Suprapubic skin (tissue), 4 donors: Measurements from ENCODE around the gene USP22. TPM values are rescaled to one million over a fixed set of nuclear protein-coding genes. Genes with fewer than 3 reads are reported as not detected.

Experiments used
- DNase-seq, 2 donors: peaks; one replicate each; pipeline ENCODE4 v3.0.0-alpha.2; 2019; ENCODE audit warnings: low spot score in 2 of 2
- H3K27ac ChIP-seq: fragments of 200-600 bp; sonication (generic); one replicate; pipeline ENCODE4 v1.5.1; 2019
- H3K27me3 ChIP-seq: fragments of 200-600 bp; sonication (generic); one replicate; pipeline ENCODE4 v1.5.1; 2019
- H3K36me3 ChIP-seq: fragments of 200-600 bp; sonication (generic); one replicate; pipeline ENCODE4 v1.5.1; 2019
- H3K4me1 ChIP-seq: fragments of 200-600 bp; sonication (generic); one replicate; pipeline ENCODE4 v1.5.1; 2019
- H3K4me3 ChIP-seq: fragments of 200-600 bp; sonication (generic); one replicate; pipeline ENCODE4 v1.5.1; 2019; ENCODE audit warnings: mild to moderate bottlenecking
- H3K9me3 ChIP-seq: fragments of 200-600 bp; sonication (generic); one replicate; pipeline ENCODE4 v1.5.1; 2019
- EP300 ChIP-seq: sonication (generic); formaldehyde crosslinking; IDR thresholded peaks from one replicate; pipeline ENCODE4 v1.6.1; 2017; ENCODE audit warnings: antibody characterized with exemption
- POLR2A ChIP-seq, 2 donors: fragments of 450-650 bp; IDR thresholded peaks; one replicate each; pipeline ENCODE4 v1.6.1; 2017; ENCODE audit warnings: antibody characterized with exemption in 2 of 2, mild to moderate bottlenecking in 2 of 2, moderate library complexity in 2 of 2
- POLR2AphosphoS5 ChIP-seq, 3 donors: sonication (generic); formaldehyde crosslinking; IDR thresholded peaks; one replicate each; pipeline ENCODE4 v1.6.1; 2017; ENCODE audit warnings: antibody characterized with exemption in 3 of 3
- WGBS: methylation state at CpG from one replicate; pipeline ENCODE4 v1.1.5; 2018; 5-methylcytosine and 5-hydroxymethylcytosine counted together
- total RNA-seq, 4 donors: library from RNA; depleted of rRNA; stranded (reverse); fragments of >200 nt; gene quantifications; one replicate each; pipeline ENCODE4 v1.1.0, GENCODE V29; 2016
- TF ChIP-seq, protein P1 (sequence below), 2 donors: fragments of 200-600 bp in 1 of 2; fragments of 450-650 bp in 1 of 2; sonication (generic) in 1 of 2; IDR thresholded peaks; one replicate each; pipeline ENCODE4 v1.5.1; 2016 to 2019; ENCODE audit warnings: antibody characterized with exemption in 2 of 2, mild to moderate bottlenecking in 1 of 2, moderate library complexity in 1 of 2

The USP22 gene
- total RNA-seq, 4 donors from 2014 or later = 116 to 166 (median 152) TPM

DNA sequence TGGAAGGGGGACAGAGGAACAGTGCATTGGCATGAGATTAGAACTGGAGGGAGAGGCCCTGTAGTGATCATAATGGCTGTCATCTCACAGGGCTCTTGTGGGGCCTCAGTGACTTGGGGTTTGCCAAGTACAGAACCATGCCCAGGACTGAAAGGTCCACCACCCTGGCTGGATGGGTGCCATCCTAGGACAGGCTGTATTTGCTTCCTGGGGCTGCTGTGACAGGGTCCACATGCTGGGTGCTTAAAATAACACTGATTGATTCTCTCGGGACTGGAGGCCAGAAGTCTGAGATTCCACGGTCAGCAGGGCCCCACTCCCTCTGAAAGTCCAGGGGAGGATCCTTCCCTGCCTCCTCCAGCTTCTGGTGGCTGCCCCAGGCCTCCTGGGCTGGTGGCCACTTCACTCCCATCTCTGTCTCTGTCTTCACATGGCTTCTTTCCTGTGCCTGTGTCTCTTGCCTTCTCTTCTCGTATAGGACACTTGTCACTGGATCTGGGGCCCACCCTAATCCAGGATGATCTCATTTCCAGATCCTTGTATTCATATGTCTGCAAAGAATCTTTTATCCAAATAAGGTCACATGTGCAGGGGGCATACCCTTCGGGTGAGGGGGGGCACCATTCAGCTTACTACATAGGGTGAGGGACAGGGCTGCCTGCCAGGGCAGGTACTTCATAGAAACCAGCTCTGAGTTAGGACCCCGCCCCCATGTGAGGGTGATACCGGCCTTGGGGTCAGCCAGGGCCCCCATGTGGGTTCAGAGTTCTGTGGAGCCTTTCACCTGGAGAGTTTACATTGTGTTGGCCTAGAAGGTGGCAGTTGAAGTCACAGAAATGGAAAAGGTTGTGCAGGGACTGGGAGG lies 52.6 kb downstream of the USP22 start:
- Histone ChIP-seq H3K9me3 (no peaks in the 10 kb centered on the region), H3K4me3 (no peak overlapping the region), H3K27ac (no peak overlapping the region), H3K27me3 (no peaks in the 10 kb centered on the region), H3K4me1 (peaks cover 9% of the 10 kb centered on the region), H3K36me3 (no peaks in the 10 kb centered on the region)
- TF ChIP-seq POLR2A (IDR thresholded peaks at IDR 0.05) (no peak), EP300 (no peak), POLR2AphosphoS5 (IDR thresholded peaks at IDR 0.05) (no peak)
- TF ChIP-seq, protein P1, sequence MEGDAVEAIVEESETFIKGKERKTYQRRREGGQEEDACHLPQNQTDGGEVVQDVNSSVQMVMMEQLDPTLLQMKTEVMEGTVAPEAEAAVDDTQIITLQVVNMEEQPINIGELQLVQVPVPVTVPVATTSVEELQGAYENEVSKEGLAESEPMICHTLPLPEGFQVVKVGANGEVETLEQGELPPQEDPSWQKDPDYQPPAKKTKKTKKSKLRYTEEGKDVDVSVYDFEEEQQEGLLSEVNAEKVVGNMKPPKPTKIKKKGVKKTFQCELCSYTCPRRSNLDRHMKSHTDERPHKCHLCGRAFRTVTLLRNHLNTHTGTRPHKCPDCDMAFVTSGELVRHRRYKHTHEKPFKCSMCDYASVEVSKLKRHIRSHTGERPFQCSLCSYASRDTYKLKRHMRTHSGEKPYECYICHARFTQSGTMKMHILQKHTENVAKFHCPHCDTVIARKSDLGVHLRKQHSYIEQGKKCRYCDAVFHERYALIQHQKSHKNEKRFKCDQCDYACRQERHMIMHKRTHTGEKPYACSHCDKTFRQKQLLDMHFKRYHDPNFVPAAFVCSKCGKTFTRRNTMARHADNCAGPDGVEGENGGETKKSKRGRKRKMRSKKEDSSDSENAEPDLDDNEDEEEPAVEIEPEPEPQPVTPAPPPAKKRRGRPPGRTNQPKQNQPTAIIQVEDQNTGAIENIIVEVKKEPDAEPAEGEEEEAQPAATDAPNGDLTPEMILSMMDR (IDR thresholded peaks at IDR 0.05) = no peak
- 78% methylated on average over 6 of the region's 6 CpGs for WGBS
- DNase-seq = peak; percentile 48 to 69

DNA sequence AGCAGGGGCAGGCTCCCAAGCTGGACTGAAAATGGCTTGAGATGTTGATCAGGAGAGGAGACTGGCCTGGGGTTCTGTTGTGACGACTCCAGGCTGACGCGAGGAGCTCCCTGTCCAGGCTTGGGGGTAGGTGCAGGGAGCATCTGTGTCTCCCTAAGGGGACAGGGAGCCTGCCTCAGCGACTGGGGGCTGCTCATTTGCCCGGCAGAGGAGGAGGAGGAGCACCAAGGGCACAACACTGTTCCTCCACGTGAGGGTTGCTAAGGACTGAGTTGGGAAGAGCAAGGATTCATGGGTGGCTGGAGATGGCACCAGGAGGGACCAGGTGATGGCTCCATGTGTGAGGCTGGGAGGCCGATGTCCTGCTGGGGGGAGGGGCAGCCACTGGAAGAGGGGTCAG lies 53.3 kb downstream of the USP22 start:
- H3K27ac ChIP-seq = no peak overlapping the region
- H3K9me3 ChIP-seq = no peaks in the 10 kb centered on the region
- H3K36me3 ChIP-seq = no peaks in the 10 kb centered on the region
- H3K4me3 ChIP-seq = no peak overlapping the region
- H3K27me3 ChIP-seq = no peaks in the 10 kb centered on the region
- WGBS = 82% methylated on average over 7 of the region's 7 CpGs
- TF ChIP-seq, protein P1 (IDR thresholded peaks at IDR 0.05) = no peak
- TF ChIP-seq POLR2AphosphoS5 (IDR thresholded peaks at IDR 0.05) (no peak), POLR2A (IDR thresholded peaks at IDR 0.05) (no peak), EP300 (no peak)
- DNase-seq = no peak
- H3K4me1 ChIP-seq = peaks cover 9% of the 10 kb centered on the region

DNA sequence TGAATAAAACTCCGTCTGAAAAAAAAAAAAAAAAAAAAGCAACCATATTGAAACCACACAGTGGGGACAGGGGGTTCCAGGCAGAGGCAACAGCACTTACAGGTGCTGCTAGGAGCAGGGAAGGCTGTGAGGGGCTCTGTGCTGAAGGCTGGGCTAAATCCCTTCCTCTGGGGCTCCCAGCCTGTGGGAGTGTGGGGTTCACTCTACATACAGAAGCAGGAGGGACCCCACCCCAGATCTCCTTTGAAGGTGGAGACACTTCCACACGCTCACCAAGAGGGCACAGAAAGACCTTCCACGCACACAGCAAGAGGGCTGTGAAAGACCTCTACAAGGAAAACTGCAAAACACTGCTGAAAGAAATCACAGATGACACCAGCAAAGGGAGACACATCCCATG lies 53.9 kb downstream of the USP22 start:
- DNase-seq = no peak
- Histone ChIP-seq H3K4me3 (no peak overlapping the region), H3K36me3 (no peaks in the 10 kb centered on the region), H3K4me1 (peaks cover 9% of the 10 kb centered on the region), H3K27me3 (no peaks in the 10 kb centered on the region), H3K9me3 (no peaks in the 10 kb centered on the region), H3K27ac (no peak overlapping the region)
- TF ChIP-seq EP300 = no peak
- 99% methylated on average over 3 of the region's 3 CpGs for WGBS

DNA sequence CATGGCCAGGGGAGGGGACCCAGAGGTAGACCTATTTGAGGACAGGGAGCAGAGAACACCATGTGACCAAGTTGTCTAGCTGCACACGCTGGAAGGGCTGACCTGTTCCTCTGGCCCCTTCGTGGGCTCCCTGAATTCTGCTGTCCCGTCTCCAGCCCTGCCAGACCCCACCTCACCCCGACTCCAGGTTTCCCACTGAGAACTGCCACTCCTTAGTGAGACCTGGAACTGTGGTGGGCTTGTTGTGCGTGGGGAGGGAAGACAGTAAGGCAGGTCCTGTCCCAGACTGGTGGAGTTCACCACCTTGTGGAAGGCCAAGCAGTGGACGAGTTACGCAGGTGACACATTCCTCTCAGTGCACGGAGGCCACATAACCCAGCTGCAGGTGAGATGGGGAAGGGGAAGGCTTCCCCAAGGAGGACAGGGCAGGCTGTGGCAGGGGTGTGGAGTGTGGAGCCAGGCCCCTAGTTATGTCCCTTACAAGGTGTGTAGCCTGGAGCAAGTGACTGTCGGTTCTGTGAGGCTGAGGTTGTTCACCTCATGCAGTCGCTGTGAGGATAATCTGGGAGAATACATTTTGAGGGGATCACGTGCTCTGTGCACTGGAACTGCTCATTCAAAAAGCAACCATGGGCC lies 54.7 kb downstream of the USP22 start:
- peaks cover 5% of the 10 kb centered on the region for H3K4me1 ChIP-seq
- 81% methylated on average over 6 of the region's 11 CpGs for WGBS
- H3K36me3 ChIP-seq = no peaks in the 10 kb centered on the region
- H3K27ac ChIP-seq = no peak overlapping the region
- no peaks in the 10 kb centered on the region for H3K9me3 ChIP-seq
- no peak for DNase-seq
- TF ChIP-seq POLR2AphosphoS5 (IDR thresholded peaks at IDR 0.05) = no peak
- no peak for TF ChIP-seq POLR2A (IDR thresholded peaks at IDR 0.05)
- TF ChIP-seq, protein P1 (IDR thresholded peaks at IDR 0.05) = no peak
- TF ChIP-seq EP300 = no peak
- H3K4me3 ChIP-seq = no peak overlapping the region
- H3K27me3 ChIP-seq = no peaks in the 10 kb centered on the region

DNA sequence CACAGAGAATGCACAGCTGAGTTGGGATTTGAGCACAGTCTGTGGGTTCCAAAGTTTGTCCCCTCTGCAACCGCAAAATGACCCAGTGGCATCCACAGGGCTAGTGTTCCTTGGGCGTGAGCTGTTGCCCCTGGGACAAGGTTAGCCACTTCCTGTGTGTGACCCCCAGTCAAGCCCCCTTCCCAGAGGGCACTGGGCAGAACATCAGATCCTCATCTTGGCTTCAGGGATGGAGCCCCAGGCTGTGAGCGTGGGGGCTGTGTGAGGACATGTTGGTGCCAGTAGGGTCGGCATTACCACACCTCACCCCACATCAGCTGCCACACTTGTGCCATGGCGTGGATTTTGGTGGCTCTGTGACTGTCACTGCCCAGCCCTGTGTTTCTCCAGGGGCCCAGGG lies 55.3 kb downstream of the USP22 start:
- Histone ChIP-seq H3K9me3 (no peaks in the 10 kb centered on the region), H3K4me3 (no peak overlapping the region), H3K36me3 (no peaks in the 10 kb centered on the region), H3K27ac (no peak overlapping the region), H3K27me3 (no peaks in the 10 kb centered on the region), H3K4me1 (peaks cover under 1% of the 10 kb centered on the region)
- no peak for TF ChIP-seq EP300
- WGBS = 85% methylated on average over 2 of the region's 5 CpGs
- no peak for DNase-seq

DNA sequence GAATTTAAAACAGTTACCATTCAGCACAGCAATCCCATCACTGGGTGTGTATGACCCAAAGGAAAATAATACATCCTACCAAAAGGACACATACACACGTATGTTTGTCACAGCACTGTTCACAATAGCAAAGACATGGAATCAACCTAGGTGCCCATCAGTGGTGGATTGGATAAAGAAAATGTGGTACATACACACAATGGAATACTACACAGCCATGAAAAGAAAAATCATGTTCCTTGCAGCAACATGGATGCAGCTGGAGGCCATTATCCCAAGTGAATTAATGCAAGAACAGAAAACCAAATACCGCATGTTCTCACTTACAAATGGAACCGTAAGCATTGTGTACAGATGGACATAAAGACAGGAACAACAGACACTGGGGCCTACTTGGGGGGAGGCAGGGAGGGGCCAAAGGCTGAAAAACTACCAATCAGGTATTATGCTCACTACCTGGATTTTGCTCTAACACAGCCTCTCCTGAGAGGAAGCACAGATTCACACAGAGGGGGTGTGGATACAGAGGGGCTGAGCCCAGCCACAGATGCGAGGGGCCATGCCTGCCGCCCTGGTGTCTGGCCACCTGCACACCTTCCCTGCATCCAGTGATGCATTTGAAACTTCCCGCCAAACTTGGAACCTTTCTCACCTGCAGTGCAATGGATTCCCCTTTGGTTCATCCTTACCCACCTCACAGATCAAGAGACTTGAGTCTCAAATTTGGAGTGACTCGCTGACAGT lies 55.9 kb downstream of the USP22 start:
- 92% methylated on average over 6 of the region's 7 CpGs for WGBS
- Histone ChIP-seq H3K27me3 (no peaks in the 10 kb centered on the region), H3K9me3 (no peaks in the 10 kb centered on the region), H3K4me3 (no peak overlapping the region), H3K4me1 (no peaks in the 10 kb centered on the region), H3K27ac (no peak overlapping the region), H3K36me3 (no peaks in the 10 kb centered on the region)
- no peak for DNase-seq
- TF ChIP-seq POLR2AphosphoS5 (IDR thresholded peaks at IDR 0.05) (no peak), POLR2A (IDR thresholded peaks at IDR 0.05) (no peak), EP300 (no peak)
- TF ChIP-seq, protein P1 (IDR thresholded peaks at IDR 0.05) = no peak
